ACHN (cell line): ENCODE measurements around the gene ANKRD13B.

Experiments used
- DNase-seq: peaks from one replicate; pipeline ENCODE4 v3.0.0-alpha.2; 2015
- in situ Hi-C: cut with HindIII; loops from 2 replicates; pipeline ENCODE4 v1.10.0; 2017; ENCODE audit warnings: low sequenced_read_pairs, low pct_ligation_motif_present, low pct_unique_long_range_greater_than_20kb

ANKRD13B gene

GRCh38 chr17:29590411-29591145, 2.4 kb upstream of the ANKRD13B start:
- in situ Hi-C loops, result no loop called here
- DNase-seq, result no peak

GRCh38 chr17:29591146-29591736, 1.7 kb upstream of the ANKRD13B start:
- DNase-seq, result peak; percentile 22
- in situ Hi-C loops, result no loop called here

- in situ Hi-C loops, result no loop called here
- DNase-seq, result peak; percentile 89
Observed at GRCh38 chr17:29591737-29592608, 959 bp upstream of the ANKRD13B start.

GRCh38 chr17:29593591-29594518, 923 bp downstream of the ANKRD13B start:
- DNase-seq, result peak; percentile 62
- in situ Hi-C loops, result no loop called here

GRCh38 chr17:29594519-29595090, 1.7 kb downstream of the ANKRD13B start:
- in situ Hi-C loops, result no loop called here
- no peak for DNase-seq

GRCh38 chr17:29595107-29595942, 2.4 kb downstream of the ANKRD13B start:
- no peak for DNase-seq
- in situ Hi-C loops, result no loop called here

- in situ Hi-C loops, result no loop called here
Observed at GRCh38 chr17:29595943-29596774, 3.2 kb downstream of the ANKRD13B start.

GRCh38 chr17:29596811-29597210, 3.9 kb downstream of the ANKRD13B start:
- no peak for DNase-seq
- in situ Hi-C loops, result no loop called here

More at GRCh38 chr17:29595943-29596774, 3.2 kb downstream of the ANKRD13B start:
- no peak for DNase-seq

GRCh38 chr17:29597361-29598172, 4.6 kb downstream of the ANKRD13B start:
- in situ Hi-C loops, result no loop called here

GRCh38 chr17:29603109-29603674, 10.3 kb downstream of the ANKRD13B start:
- in situ Hi-C loops, result no loop called here
- no peak for DNase-seq

More at GRCh38 chr17:29597361-29598172, 4.6 kb downstream of the ANKRD13B start:
- no peak for DNase-seq

- in situ Hi-C loops, result no loop called here
- no peak for DNase-seq
Observed at GRCh38 chr17:29607557-29608195, 14.7 kb downstream of the ANKRD13B start.

- DNase-seq, result no peak
- in situ Hi-C loops, result no loop called here
Observed at GRCh38 chr17:29608986-29609385, 16.1 kb downstream of the ANKRD13B start.

- DNase-seq, result no peak
- in situ Hi-C loops, result no loop called here
Observed at GRCh38 chr17:29610395-29610794, 17.5 kb downstream of the ANKRD13B start.

- in situ Hi-C loops, result no loop called here
- DNase-seq, result no peak
Observed at GRCh38 chr17:29611351-29612093, 18.6 kb downstream of the ANKRD13B start.
